ENCODE measurements around the gene ELP6.
"Not testable (repeated sequence)": the region's sequence is repeated elsewhere in the genome, so short reads cannot be mapped to it uniquely, and the experiment has no call there.

Gene ELP6

GRCh38 chr3:47468315-47468714 is 45.2 kb downstream of the ELP6 start:
- DNase-seq (ENCODE audit: low read depth in 1 of 2, low spot score in 1 of 2), result not testable (repeated sequence)

- no peak for DNase-seq (ENCODE audit: low read depth in 1 of 2, low spot score in 1 of 2)
Observed at GRCh38 chr3:47464588-47464987, 48.9 kb downstream of the ELP6 start.

- DNase-seq (ENCODE audit: low read depth in 1 of 2, low spot score in 1 of 2), result not testable (repeated sequence)
Observed at GRCh38 chr3:47459534-47460085, 53.9 kb downstream of the ELP6 start.

GRCh38 chr3:47456984-47457383 is 56.5 kb downstream of the ELP6 start:
- DNase-seq (ENCODE audit: low read depth in 1 of 2, low spot score in 1 of 2), result no peak

- DNase-seq (ENCODE audit: low read depth in 1 of 2, low spot score in 1 of 2), result no peak
Observed at GRCh38 chr3:47455806-47456452, 57.6 kb downstream of the ELP6 start.

GRCh38 chr3:47452453-47453215 is 60.9 kb downstream of the ELP6 start:
- no peak for DNase-seq (ENCODE audit: low read depth in 1 of 2, low spot score in 1 of 2)
